ENCODE data around the gene ULK2.
"Not testable (repeated sequence)": the region's sequence is repeated elsewhere in the genome, so short reads cannot be mapped to it uniquely, and the experiment has no call there.

The ULK2 gene

DNA sequence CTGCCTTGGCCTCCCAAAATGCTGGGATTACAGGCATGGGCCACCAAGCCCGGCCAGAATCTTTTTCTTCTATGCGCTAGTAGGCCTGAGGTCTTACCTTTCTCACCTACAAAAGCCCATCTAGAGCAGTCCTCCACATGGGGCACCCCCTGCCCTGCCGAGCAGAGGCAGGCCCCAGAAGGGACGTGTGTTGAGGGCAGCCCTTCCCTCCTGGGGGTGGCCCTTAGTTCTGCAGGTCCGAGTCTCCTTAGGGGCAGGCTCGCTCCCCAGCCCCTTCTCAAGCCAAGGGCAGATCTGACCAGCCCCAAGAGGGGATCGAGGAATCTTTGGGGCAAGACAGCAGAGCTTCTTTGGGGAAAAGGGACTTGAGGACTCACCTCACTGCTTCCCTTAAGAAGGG lies 101.7 kb downstream of the ULK2 start:
- DNase-seq: no peak

DNA sequence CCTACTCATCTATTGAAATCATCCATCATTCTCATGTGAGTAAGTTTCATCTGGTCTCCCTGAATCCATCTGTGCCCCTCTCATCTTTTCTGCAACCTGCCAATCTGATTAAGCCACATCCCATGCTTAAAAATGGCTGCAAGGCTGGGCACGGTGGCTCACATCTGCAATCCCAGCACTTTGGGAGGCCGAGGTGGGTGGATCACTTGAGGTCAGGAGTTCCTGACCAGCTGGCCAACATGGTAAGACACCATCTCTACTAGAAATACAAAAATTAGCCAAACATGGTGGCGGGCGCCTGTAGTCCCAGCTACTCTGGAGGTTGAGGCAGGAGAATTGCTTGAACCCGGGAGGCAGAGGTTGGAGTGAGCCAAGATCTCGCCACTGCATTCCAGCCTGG lies 103.7 kb downstream of the ULK2 start:
- DNase-seq: not testable (repeated sequence)

- DNase-seq: no peak
These were observed 104.3 kb downstream of the ULK2 start for GRCh38 chr17:19763416-19763815.

DNA sequence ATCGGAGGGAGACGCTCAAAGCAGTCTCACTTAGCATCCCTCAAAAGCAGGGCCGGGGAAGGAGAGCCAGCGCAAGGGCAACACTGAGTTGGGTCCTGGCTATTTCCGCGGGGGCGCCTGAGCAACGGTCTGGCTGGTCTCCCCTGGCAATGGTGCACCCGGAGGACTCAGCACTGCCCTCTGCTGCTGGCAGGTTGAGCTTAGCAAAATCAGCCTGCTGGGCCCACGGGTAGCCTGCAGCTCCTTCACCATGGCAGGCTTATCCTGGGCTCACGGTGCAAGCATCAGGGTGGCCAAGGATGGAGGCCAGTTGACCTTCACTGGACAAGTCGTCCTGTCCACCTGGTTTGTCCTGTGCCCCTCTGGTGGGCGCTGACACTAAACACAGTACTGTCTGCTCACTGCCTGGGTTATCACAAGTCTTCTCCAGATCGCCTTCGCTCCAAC lies 105.2 kb downstream of the ULK2 start:
- peak; percentile 36 to 60 for DNase-seq

GRCh38 chr17:19760746-19761145 lies 107.0 kb downstream of the ULK2 start:
- DNase-seq: no peak

DNA sequence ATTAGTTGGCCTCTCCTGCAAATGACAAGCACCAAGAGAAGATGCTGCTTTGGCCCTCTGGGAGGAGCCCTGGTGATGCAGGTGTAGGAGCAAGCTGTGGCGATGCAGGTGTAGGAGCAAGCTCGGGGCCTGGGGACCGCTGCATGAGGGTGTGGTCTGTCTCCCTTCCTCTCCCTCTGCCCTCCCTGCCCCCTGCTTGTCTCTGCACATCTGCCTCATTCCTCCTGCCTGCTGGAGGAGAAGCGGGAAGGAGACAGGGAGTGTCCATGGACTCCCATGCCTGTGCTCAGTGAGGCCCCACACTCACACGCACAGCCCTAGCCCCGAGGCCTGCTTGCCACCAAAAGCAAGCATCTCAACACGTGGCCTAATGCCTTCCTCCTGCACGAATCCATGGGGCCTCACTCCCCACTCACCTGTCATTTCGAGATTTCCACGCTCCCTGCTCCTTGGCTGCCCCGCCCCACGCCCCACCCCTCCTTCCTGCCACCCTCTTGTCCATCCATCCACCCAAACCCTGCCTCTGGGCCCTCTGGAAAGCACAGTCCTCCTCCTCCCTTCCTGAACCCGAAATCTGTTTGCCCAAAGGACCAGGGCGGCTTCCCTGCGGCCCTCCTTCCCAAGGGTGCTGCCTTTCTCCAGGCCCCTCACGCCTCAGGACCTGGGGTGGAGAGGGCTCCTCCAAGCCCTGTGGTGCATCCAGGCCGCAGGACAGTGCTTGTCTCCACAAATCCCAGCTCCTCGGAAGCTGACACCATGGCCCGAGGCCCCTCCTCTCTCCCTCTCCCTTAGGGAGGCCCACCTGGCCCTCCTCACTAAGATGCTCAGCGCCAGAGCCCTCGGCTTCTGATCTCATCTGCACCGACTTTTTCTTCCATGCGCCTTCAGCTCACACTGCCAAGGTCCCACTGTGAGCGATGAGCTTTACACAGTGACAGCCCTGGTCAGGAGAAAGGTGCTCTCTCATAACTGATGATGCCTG lies 107.9 kb downstream of the ULK2 start:
- DNase-seq: no peak

- no peak for DNase-seq
These were observed 110.1 kb downstream of the ULK2 start for GRCh38 chr17:19757536-19758180.

- DNase-seq: no peak
These were observed 111.2 kb downstream of the ULK2 start for GRCh38 chr17:19756546-19756945.

DNA sequence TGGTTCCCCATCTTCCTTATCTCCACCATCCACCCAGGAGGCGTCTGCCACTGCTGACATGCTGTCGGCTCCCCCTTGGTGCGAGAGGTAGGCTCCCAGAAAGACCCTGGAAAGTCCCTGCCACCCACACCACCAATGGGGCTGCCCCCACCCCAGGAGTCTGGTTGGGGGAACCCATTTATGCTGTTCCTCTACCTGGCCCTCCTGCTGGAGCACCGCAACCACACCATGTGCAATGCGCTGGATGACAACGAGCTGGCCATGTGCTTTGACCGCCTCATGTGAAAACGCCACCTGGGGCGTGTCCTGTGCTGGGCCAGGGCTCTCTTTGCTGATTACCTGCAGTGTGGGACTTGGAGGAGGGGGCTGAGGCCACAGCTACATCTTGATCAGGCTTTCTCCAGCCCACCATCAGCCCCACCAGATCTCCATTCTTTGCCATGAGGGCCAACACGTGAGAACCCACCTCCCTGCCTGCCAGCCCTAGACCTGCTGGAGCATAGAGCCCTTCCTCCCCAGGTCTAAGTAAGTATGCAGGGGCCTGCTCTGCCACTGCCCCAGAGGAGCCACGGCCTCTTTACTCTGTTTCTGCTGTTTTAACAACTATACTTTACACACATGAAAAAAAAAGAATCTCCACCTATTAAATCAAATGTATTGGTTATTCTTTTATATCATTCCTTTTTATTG lies 111.8 kb downstream of the ULK2 start:
- DNase-seq: no peak

GRCh38 chr17:19755392-19755791 lies 112.3 kb downstream of the ULK2 start:
- DNase-seq: no peak

GRCh38 chr17:19753661-19754463 lies 113.9 kb downstream of the ULK2 start:
- no peak for DNase-seq

GRCh38 chr17:19753051-19753509 lies 114.7 kb downstream of the ULK2 start:
- DNase-seq: no peak

- DNase-seq: no peak
These were observed 115.3 kb downstream of the ULK2 start for GRCh38 chr17:19752216-19753050.

DNA sequence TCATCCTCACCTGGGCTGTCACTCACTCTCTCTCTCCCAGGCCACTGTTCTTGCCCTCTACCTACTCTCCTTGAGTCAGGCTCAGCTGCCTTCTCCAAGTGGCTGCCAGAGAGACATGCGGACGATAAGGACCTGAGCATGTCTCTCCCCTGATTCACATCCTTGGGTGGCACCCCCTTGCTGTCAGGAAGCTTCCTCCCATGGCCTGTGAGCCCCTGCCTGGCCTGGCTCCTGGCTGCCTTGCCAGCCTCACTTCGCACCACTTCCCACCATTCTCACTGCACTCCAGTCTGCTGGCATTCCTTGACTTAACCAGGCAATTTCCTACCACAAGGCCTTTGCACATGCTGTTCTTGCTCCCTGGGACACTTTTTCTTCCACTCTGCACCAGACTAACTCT lies 116.9 kb downstream of the ULK2 start:
- no peak for DNase-seq

DNA sequence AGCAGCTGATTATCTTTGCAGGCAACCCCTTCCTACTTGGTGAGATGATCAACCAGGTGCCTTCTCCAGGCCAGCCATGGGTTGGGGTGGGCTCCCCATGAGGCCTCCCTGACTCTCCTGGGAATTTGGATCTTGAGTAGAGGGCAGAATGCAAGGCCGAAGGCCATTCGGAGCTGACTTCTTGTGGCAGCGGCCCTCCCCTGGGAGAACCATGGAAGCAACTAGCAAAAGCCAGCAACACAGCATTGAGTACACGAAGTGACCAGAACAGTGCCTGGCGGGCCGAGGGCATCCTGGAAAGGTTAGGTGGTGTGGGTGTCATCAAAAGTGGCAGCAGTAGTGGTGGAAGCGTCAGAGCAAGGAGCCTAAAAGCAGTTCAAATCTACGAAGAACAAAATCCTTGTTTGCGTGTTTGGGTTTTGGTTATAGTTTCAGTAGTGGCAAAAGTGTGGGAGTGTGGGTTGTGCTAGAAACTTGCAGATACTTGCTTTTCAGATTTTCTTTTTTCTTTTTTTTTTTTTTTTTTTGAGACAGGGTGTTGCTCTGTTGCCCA lies 117.6 kb downstream of the ULK2 start:
- DNase-seq: no peak

GRCh38 chr17:19748807-19749193 lies 118.9 kb downstream of the ULK2 start:
- DNase-seq: no peak

DNA sequence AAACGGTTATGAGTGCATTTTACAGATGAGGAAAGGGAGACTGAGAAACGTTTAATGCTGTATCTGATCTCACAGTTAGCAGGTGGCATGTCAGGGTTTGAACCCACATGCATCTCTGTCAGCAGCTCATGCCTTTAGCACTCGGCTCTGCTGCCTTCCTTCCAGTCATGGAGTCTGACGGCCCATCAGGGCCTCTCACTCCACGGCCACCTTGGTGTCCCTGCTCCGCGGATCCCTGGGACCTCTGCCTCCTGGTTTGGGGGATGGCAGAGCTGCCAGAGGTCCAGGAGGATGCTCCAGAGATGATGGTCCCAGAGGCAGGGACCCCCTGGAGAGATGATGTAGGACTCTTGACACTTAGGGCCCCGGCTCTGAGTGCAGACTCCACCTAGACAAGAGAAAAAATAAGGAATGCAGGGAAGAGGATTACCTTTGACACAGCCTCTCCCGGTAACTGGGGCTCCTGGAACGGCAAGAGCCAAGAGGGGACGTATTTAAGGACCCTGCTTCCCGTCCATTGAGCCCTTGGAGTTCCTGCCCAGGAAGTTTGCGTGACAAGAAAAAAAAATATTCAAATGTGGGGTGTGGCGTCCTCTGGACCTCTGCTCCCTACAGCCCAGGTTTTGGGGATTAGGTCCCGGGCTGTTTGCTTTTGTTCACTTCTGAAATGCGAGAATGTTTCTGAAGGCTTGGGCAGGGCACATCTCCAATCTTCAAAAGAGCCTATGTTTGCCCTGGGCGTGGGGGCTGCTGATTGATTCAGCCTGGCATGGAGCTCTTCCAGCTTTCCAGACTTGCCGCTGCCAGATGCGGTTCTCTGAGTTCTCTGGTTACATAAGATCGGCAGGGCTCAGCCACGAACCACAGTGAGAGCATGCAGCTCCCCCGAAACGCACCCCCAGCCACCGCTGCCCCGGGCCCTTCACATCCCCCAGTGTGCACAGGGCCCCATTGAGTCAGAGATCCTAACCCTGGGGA lies 119.6 kb downstream of the ULK2 start, which contains the start of gene ALDH3A1:
Gene ALDH3A1, minus strand, starts transcription at position 470 of the 978 bp plus-strand sequence. CDS start 3,169 bp downstream, outside the sequence.
- no peak for DNase-seq

GRCh38 chr17:19747159-19747719 lies 120.5 kb downstream of the ULK2 start:
- no peak for DNase-seq

DNA sequence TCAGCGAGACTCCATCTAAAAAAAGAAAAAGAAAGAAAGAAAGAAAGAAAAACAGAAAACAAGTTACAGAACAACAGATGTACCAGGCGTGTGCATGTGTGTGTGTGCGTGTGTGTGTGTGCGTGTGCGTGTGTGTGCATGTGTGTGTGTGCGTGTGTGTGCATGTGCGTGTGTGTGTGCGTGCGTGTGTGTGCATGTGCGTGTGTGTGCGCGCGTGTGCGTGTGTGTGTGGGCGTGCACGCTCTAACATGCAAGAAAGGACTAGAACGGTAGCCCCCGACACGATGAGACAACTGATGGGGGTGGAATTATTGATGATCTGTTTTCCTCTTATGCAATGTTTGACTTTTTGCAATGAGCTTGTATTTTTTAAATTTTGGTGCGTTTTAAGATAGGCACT lies 121.2 kb downstream of the ULK2 start:
- DNase-seq: no peak

Measured in stimulated activated CD4-positive, alpha-beta T cell treated with anti-CD3 and anti-CD28 coated beads, Interleukin-4, amount 100 ng/mL, for 4 hours (primary cell).